ENCODE results near the gene CR1.
"Not testable (repeated sequence)": the region's sequence is repeated elsewhere in the genome, so short reads cannot be mapped to it uniquely, and the experiment has no call there.

The CR1 gene

DNA sequence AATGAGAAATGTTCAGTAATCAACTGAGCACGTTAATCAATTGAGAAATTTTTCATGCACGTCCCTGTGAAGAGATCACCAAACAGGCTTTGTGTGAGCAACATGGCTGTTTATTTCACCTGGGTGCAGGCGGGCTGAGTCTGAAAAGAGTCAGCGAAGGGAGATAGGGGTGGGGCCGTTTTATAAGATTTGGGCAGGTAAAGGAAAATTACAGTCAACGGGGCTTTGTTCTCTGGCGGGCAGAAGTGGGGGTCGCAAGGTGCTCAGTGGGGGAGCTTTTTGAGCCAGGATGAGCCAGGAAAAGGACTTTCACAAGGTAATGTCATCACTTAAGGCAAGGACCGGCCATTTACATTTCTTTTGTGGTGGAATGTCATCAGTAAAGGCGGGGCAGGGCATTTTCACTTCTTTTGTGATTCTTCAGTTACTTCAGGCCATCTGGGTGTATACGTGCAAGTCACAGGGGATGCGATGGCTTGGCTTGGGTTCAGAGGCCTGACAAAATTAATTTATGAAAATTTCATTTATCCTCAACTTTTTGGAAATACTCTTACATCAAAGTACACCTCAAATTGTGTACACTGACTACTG lies 137.8 kb downstream of the CR1 start:
- Histone ChIP-seq H3K9ac (ENCODE audit: low read length) (peak overlapping the region; percentile 38), H3K27ac (ENCODE audit: low read length) (peak overlapping the region; percentile 91), H3K4me1 (ENCODE audit: control insufficient read depth, low read depth, low read length) (peaks cover 52% of the 10 kb centered on the region)
- H3K4me3 ChIP-seq (ENCODE audit: low read length); H3K27me3 ChIP-seq (ENCODE audit: control insufficient read depth, insufficient read depth, low read length); H3K9me3 ChIP-seq (ENCODE audit: control insufficient read depth, low read depth, low read length); H3K36me3 ChIP-seq (ENCODE audit: control insufficient read depth, low read depth, low read length): not testable (repeated sequence)

DNA sequence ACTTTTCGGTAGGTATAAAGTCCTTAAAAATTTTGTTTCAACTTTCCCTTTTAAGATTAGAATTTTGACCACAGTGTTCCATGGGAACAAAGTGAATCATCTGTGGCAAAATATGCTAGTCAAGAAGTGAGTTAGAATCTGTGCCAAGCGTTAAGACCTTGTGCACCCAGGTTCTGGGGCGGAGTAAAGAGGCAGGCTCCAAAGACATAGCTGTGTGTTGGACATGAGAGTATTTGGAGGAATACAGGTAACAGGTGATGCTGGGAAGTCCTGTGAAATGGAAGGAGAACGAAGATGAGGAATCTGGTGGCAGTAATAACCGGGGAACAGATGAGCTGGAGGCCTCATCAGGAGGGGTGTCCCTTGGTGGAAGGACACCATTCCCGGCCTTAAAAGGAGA lies 138.3 kb downstream of the CR1 start:
- Histone ChIP-seq H3K4me1 (ENCODE audit: control insufficient read depth, low read depth, low read length) (peaks cover 52% of the 10 kb centered on the region), H3K9ac (ENCODE audit: low read length) (peak overlapping the region; percentile 24), H3K27ac (ENCODE audit: low read length) (peak overlapping the region; percentile 83)
- not testable (repeated sequence) for H3K4me3 ChIP-seq (ENCODE audit: low read length); H3K27me3 ChIP-seq (ENCODE audit: control insufficient read depth, insufficient read depth, low read length); H3K9me3 ChIP-seq (ENCODE audit: control insufficient read depth, low read depth, low read length); H3K36me3 ChIP-seq (ENCODE audit: control insufficient read depth, low read depth, low read length)

DNA sequence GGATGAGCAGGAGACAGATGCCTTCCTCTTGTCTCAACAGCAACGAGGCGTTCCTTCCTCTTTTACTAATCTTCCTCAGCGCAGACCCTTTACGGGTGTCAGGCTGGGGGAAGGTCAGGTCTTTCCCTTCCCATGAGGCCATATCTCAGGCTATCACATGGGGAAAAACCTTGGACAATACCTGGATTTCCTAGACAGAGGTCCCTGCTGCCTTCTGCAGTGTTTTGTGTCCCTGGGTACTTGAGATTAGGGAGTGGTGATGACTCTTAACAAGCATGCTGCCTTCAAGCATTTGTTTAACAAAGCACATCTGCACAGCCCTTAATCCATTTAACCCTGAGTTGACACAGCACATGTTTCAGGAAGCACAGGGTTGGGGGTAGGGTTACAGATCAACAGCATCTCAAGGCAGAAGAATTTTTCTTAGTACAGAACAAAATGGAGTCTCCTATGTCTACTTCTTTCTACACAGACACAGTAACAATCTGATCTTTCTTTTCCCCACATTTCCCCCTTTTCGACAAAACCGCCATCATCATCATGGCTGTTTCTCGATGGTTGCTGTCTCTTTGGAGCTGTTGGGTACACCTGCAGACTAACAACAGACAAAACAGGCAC lies 139.7 kb downstream of the CR1 start:
- H3K9me3 ChIP-seq (ENCODE audit: control insufficient read depth, low read depth, low read length); H3K27me3 ChIP-seq (ENCODE audit: control insufficient read depth, insufficient read depth, low read length); H3K9ac ChIP-seq (ENCODE audit: low read length); H3K4me3 ChIP-seq (ENCODE audit: low read length); H3K36me3 ChIP-seq (ENCODE audit: control insufficient read depth, low read depth, low read length): not testable (repeated sequence)
- H3K4me1 ChIP-seq (ENCODE audit: control insufficient read depth, low read depth, low read length) = peaks cover 43% of the 10 kb centered on the region
- peak overlapping the region; percentile 9 for H3K27ac ChIP-seq (ENCODE audit: low read length)

DNA sequence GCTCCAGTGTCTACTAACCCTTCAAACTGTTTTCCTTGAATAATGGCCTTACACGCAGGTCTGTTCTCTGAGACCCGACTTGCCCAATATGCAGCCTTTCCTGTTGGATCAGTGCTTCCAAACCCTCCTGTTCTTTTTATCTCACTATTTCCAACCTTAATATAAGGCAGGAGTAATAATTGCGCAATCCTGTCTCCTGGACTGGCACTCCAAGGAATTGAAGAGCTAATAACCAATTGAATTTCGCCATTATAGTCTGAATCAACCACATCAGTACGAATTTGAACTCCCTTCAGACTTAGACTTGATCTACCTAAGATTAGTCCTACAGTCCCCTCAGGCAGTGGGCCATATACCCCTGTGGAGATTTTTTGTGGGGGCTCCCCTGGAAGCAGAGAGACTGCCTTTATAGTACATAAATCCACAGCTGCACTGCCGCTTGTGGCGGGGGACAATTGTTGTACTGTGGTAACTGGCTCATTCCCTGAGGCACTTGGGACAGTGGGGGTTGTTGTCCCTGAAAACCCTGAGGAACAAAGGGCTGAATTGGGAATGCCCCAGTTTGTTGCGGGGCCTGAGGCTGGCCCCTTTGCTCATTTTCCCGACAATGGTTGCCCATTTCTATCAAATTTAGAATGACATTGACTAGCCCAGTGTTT lies 142.7 kb downstream of the CR1 start:
- not testable (repeated sequence) for H3K27me3 ChIP-seq (ENCODE audit: control insufficient read depth, insufficient read depth, low read length); H3K36me3 ChIP-seq (ENCODE audit: control insufficient read depth, low read depth, low read length); H3K27ac ChIP-seq (ENCODE audit: low read length); H3K9ac ChIP-seq (ENCODE audit: low read length); H3K4me3 ChIP-seq (ENCODE audit: low read length); H3K9me3 ChIP-seq (ENCODE audit: control insufficient read depth, low read depth, low read length)
- peaks cover 19% of the 10 kb centered on the region for H3K4me1 ChIP-seq (ENCODE audit: control insufficient read depth, low read depth, low read length)

DNA sequence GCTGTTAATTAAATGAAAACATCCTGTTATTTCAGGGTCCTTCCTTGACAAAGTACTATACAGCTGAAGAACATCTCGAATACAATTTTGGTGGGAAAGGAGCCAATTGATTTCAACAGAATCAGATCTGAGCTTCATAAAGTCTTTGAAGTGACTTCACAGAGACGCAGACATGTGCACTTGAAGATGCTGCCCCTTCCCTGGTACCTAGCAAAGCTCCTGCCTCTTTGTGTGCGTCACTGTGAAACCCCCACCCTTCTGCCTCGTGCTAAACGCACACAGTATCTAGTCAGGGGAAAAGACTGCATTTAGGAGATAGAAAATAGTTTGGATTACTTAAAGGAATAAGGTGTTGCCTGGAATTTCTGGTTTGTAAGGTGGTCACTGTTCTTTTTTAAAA lies 143.4 kb downstream of the CR1 start:
- not testable (repeated sequence) for H3K9ac ChIP-seq (ENCODE audit: low read length); H3K27ac ChIP-seq (ENCODE audit: low read length); H3K4me3 ChIP-seq (ENCODE audit: low read length); H3K36me3 ChIP-seq (ENCODE audit: control insufficient read depth, low read depth, low read length); H3K27me3 ChIP-seq (ENCODE audit: control insufficient read depth, insufficient read depth, low read length); H3K9me3 ChIP-seq (ENCODE audit: control insufficient read depth, low read depth, low read length)
- H3K4me1 ChIP-seq (ENCODE audit: control insufficient read depth, low read depth, low read length) = peaks cover 16% of the 10 kb centered on the region

DNA sequence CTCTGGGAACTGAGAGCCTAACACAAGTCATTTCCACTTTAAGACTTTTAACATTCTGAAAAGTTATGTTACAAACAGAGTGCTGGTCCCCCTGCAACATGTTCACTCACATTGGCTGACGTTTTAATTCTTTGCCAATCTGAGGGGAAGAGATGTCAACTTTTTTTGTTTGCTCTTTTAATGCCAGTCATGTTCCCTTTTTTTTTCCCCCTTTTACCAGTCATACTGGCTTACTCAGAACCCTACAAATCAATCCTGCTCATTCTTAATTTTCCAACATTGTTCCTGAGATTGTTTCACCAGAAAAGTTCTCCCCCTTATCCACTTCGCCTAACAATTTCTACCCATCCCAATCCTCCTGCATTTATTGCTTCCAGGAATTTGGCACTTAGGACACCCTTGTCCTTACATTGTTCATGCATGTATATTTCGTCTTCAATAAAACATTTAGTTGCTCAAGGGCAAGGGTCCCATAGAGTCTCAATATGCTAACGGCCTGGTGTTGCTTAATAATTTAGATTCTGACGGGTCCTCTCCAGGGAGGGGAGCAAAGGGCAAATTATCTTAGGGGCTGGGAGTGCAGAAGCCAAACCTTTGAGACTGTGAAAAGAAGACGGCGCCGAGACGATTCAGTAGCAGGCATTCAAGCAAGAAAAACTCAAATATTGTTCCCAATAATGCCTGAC lies 148.4 kb downstream of the CR1 start:
- Histone ChIP-seq H3K9ac (ENCODE audit: low read length) (no peak overlapping the region), H3K4me1 (ENCODE audit: control insufficient read depth, low read depth, low read length) (peaks cover 7% of the 10 kb centered on the region), H3K27ac (ENCODE audit: low read length) (no peak overlapping the region), H3K27me3 (ENCODE audit: control insufficient read depth, insufficient read depth, low read length) (no peaks in the 10 kb centered on the region), H3K4me3 (ENCODE audit: low read length) (no peak overlapping the region), H3K9me3 (ENCODE audit: control insufficient read depth, low read depth, low read length) (no peaks in the 10 kb centered on the region), H3K36me3 (ENCODE audit: control insufficient read depth, low read depth, low read length) (no peaks in the 10 kb centered on the region)

DNA sequence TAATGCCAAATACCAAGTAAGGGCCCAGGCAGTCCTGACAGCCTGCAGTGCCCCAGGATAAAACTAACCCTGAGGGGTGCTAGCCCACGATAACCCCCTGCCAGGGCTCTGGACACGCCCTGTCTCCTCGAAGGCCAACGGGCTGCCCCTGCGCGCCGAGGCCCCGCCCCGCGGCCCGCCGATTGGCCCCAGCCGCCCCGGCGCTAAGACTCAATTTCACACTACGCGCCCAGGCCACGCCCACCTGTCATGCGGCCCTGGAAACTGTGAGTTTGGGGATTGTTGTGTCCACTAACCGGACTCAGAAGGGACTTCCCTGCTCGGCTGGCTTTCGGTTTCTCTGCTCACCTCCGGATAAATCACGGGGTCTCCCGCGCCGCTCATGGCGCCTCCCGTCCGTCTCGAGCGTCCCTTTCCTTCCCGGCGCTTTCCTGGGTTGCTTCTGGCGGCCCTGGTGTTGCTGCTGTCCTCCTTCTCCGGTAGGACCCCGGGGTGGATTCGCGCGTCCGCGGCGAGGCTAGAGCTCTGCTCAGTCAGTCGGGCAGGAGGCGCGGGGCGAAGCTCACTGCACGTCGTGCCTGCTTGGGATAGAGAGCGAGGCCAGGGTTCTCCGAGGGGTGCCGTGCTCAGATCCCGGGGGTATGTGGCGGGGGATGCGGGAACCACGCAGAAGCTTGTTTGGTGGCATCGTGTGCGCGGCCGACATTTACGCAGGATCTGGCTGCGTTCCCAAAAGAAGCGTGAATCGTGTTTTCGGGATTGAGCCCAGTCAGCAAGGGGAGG lies 149.1 kb downstream of the CR1 start, which contains the start of gene CR1L:
TSS of gene CR1L (plus strand) at position 282 of the 783 bp plus-strand sequence. CDS start at position 383, 101 bp downstream.
- H3K36me3 ChIP-seq (ENCODE audit: control insufficient read depth, low read depth, low read length) = no peaks in the 10 kb centered on the region
- H3K27me3 ChIP-seq (ENCODE audit: control insufficient read depth, insufficient read depth, low read length) = no peaks in the 10 kb centered on the region
- no peaks in the 10 kb centered on the region for H3K9me3 ChIP-seq (ENCODE audit: control insufficient read depth, low read depth, low read length)
- H3K27ac ChIP-seq (ENCODE audit: low read length) = no peak within 1 kb of the TSS
- H3K4me1 ChIP-seq (ENCODE audit: control insufficient read depth, low read depth, low read length) = peaks cover 8% of the 10 kb centered on the region
- no peak within 1 kb of the TSS for H3K4me3 ChIP-seq (ENCODE audit: low read length)
- no peak within 1 kb of the TSS for H3K9ac ChIP-seq (ENCODE audit: low read length)

DNA sequence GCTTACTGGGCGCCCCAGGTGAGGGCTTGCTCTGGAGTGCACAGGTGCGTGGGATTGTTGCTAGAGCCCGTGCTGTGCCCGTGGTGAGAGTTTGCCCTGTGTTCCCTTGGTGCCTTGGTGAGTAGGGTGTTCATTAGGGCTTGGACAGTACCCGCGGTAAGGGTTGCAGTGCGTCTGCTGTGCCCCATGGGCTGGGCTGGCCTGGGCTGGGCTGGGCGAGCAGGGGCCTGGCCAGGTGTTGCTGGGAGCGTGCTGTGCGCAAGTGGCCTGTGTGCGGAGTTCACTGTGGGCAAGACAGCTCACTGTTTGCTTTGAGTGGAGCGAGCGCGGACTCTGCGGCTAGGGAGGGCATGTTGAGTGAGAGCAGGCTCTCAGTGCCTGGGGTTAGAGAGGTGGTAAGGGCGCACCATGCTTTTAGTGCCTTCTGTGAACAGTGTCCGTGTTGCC lies 149.7 kb downstream of the CR1 start:
- Histone ChIP-seq H3K9me3 (ENCODE audit: control insufficient read depth, low read depth, low read length) (no peaks in the 10 kb centered on the region), H3K4me1 (ENCODE audit: control insufficient read depth, low read depth, low read length) (peaks cover 8% of the 10 kb centered on the region), H3K27me3 (ENCODE audit: control insufficient read depth, insufficient read depth, low read length) (no peaks in the 10 kb centered on the region), H3K27ac (ENCODE audit: low read length) (no peak overlapping the region), H3K4me3 (ENCODE audit: low read length) (no peak overlapping the region), H3K36me3 (ENCODE audit: control insufficient read depth, low read depth, low read length) (no peaks in the 10 kb centered on the region), H3K9ac (ENCODE audit: low read length) (no peak overlapping the region)

DNA sequence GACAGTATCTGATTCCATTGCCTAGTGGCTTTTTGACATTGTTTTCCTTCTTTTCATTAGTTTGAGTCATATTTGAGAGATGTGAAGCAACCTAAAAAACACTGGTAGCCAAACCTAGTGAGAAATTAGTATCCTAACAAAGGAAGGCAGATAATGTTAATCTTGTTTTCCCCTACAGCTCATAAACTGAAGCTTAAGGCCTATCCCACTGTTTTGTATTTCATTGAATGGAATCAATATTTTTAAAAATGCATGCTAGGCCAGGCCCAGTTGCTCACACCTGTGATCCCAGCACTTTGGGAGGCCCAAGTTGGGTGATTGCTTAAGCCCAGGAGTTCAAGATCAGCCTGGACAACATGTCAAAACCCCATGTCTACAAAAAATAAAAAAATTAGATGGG lies 150.2 kb downstream of the CR1 start:
- Histone ChIP-seq H3K27me3 (ENCODE audit: control insufficient read depth, insufficient read depth, low read length) (no peaks in the 10 kb centered on the region), H3K27ac (ENCODE audit: low read length) (no peak overlapping the region), H3K9me3 (ENCODE audit: control insufficient read depth, low read depth, low read length) (no peaks in the 10 kb centered on the region), H3K4me1 (ENCODE audit: control insufficient read depth, low read depth, low read length) (peaks cover 8% of the 10 kb centered on the region), H3K36me3 (ENCODE audit: control insufficient read depth, low read depth, low read length) (no peaks in the 10 kb centered on the region), H3K9ac (ENCODE audit: low read length) (no peak overlapping the region), H3K4me3 (ENCODE audit: low read length) (no peak overlapping the region)

DNA sequence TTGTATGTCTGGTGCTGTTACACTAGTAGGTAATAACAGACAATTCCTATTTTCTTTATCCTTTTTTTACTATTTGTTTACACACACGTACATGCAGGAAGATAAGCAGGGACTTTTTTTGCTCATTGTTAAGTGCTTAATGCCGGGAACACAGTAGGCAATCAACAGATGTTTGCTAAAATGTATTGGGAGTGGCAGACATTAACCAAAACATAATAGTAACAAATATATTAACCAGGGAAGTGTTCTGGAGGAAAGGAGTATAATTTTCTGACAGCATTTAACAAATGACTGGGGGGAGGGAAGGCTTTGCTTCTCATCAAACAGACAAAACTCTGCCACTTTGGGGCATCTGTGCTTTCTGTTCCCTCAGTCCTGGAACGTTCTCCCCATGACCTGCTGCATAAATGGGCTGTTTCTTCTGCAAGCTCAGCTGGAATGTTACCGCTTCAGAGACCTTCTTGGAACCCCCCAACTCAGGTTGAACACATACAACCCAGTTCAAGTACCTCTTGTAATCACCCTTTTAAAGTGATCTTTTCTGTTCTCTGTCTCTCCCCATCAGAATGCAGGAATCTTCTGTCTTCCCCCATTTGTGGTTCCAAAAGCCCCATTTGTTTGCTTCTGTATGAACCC lies 151.1 kb downstream of the CR1 start:
- no peaks in the 10 kb centered on the region for H3K27me3 ChIP-seq (ENCODE audit: control insufficient read depth, insufficient read depth, low read length)
- peaks cover 8% of the 10 kb centered on the region for H3K4me1 ChIP-seq (ENCODE audit: control insufficient read depth, low read depth, low read length)
- no peak overlapping the region for H3K9ac ChIP-seq (ENCODE audit: low read length)
- H3K27ac ChIP-seq (ENCODE audit: low read length) = no peak overlapping the region
- no peaks in the 10 kb centered on the region for H3K9me3 ChIP-seq (ENCODE audit: control insufficient read depth, low read depth, low read length)
- H3K36me3 ChIP-seq (ENCODE audit: control insufficient read depth, low read depth, low read length) = no peaks in the 10 kb centered on the region
- H3K4me3 ChIP-seq (ENCODE audit: low read length) = no peak overlapping the region
